ENCODE measurements around the gene SIK1.
"Not testable (repeated sequence)": the region's sequence is repeated elsewhere in the genome, so short reads cannot be mapped to it uniquely, and the experiment has no call there.

SIK1 gene

DNA sequence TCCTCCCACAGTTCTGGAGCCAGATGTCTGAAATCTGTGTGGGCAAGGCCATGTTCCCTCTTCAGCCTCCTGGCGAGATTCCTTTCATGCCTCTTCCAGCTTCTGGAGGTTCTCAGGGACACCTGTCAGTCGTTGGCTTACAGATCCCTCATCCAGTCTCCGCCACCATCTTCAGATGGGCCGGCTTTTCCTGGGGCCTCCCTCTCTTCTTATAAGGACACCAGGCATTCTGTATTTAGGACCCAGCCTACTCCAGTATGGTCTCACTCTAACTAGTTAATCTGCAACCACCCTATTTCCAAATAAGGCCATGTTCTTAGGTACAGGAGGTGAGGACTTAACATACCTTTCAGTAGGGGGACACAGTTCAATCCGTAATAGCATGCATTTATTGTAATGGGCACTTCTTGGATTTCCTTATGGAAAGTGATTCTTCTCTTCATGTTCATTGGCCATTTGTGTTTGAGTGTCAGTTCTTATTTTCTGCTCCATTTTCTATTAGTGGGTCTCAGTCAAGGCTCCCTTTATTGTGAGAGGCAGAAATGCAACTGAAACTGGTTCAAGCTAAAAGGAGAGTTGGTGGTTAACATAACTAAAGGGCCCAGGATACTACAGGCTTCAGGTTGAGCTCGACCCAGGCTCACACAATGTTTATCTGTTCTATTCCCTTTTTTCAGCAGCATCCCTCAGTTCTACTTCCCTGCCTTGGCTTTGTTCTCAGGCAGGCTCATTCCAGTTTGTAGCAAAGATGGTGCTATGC, 12.6 kb upstream of the SIK1 start:
- not testable (repeated sequence) for H3K4me2 ChIP-seq (ENCODE audit: low read length); H3K9ac ChIP-seq; H3K27ac ChIP-seq; H2AFZ ChIP-seq; H3K4me3 ChIP-seq (ENCODE audit: low read depth, low read length); H3K9me3 ChIP-seq (ENCODE audit: control insufficient read depth, low read length); H3K27me3 ChIP-seq (ENCODE audit: control insufficient read depth, insufficient read depth, low read length); H3K36me3 ChIP-seq (ENCODE audit: control insufficient read depth, insufficient read depth, low read length); H3K4me1 ChIP-seq; H3K79me2 ChIP-seq

DNA sequence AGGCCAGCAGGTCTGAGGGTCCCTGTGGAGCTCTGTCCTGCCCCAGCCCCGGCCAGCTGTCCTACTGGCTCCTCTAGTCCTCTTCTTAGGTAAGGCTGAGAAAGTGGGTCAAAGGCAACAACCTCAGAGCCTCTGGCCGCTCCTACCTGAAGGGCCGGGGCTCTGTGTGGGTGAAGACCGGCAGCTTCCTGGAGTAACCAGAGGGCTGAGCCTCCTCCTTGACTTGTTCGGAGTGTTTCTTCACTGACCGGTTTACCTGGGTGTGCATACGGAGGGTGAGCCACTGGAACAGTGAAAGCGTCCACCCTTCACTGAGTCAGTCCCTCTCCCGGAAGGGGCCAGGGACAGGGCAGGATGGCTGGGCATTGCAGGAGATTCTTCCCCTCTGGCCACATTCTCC, 9.3 kb upstream of the SIK1 start:
- not testable (repeated sequence) for H3K9ac ChIP-seq; H2AFZ ChIP-seq; H3K9me3 ChIP-seq (ENCODE audit: control insufficient read depth, low read length); H3K27ac ChIP-seq; H3K4me2 ChIP-seq (ENCODE audit: low read length); H3K4me3 ChIP-seq (ENCODE audit: low read depth, low read length); H3K27me3 ChIP-seq (ENCODE audit: control insufficient read depth, insufficient read depth, low read length); H3K79me2 ChIP-seq; H3K36me3 ChIP-seq (ENCODE audit: control insufficient read depth, insufficient read depth, low read length); H3K4me1 ChIP-seq

DNA sequence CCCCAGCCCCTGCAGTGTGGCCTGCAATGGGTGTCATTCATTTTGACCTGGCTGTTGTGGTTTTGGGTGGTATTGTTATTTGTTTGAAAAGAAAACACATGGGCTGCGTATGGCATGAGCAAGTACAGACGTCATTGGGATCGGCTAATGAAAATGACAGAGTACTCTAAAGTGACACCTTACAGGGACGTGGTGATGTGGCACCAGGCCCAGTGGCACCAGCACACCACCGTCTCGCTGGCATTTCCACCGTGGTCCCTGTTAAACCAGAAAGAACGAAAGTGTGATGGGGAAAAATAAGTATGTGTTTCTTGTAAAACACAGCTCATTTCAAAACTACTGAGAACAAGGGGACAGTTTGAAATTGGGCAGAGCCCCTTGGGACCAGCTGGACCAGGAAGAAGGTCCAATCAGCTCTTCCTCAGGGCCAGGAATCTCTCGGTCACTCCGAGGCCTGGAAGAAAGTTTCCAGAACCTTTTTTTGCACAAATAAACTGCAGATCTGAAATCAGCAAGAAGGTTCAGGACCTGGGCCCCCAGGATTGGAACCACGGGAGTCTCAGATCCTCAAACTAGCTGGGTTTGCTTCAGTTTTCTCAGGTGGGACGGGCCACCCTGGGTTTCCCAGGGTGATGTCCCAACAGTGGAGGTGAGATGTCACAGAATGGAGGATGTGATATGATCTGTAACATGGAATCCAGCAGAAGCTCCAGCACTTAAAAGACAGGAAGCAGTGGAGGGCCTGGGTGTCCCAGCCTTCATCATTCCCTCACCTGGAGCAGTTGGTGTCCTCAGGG, 6.6 kb upstream of the SIK1 start:
- not testable (repeated sequence) for H2AFZ ChIP-seq; H3K79me2 ChIP-seq; H3K9me3 ChIP-seq (ENCODE audit: control insufficient read depth, low read length); H3K27me3 ChIP-seq (ENCODE audit: control insufficient read depth, insufficient read depth, low read length); H3K4me2 ChIP-seq (ENCODE audit: low read length); H3K4me1 ChIP-seq; H3K36me3 ChIP-seq (ENCODE audit: control insufficient read depth, insufficient read depth, low read length); H3K9ac ChIP-seq; H3K4me3 ChIP-seq (ENCODE audit: low read depth, low read length); H3K27ac ChIP-seq

DNA sequence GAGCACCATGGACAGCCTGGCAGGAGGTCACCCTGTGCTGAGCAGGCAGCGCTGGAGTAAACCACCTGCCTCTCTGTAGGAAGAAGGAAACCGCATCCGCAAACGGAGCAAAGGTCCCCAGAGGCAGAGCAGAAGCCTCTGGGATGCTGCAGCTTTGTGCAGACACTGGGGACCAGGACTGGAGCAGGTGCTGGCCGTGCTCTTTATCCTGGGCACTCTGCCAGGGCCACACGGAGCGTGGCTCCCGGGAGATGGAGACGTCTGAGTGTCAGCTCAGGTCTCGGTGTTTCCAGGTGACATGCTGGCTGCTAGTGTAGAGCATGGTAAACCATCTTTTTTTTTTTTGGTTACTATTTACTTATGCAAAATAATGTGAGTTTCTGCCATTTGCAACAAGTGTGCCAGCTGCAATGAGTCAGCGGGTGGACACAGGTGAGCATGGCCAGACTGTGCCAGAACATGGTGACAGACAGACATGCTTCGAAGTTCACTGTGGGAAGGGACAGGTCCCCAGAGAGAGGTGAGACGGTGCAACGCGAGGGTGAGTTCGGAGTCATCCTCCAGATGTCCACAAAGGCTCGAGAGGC, 4.0 kb upstream of the SIK1 start:
- not testable (repeated sequence) for H3K9me3 ChIP-seq (ENCODE audit: control insufficient read depth, low read length); H3K27me3 ChIP-seq (ENCODE audit: control insufficient read depth, insufficient read depth, low read length); H3K9ac ChIP-seq; H3K4me2 ChIP-seq (ENCODE audit: low read length); H3K79me2 ChIP-seq; H3K27ac ChIP-seq; H3K4me1 ChIP-seq; H3K4me3 ChIP-seq (ENCODE audit: low read depth, low read length); H3K36me3 ChIP-seq (ENCODE audit: control insufficient read depth, insufficient read depth, low read length); H2AFZ ChIP-seq

DNA sequence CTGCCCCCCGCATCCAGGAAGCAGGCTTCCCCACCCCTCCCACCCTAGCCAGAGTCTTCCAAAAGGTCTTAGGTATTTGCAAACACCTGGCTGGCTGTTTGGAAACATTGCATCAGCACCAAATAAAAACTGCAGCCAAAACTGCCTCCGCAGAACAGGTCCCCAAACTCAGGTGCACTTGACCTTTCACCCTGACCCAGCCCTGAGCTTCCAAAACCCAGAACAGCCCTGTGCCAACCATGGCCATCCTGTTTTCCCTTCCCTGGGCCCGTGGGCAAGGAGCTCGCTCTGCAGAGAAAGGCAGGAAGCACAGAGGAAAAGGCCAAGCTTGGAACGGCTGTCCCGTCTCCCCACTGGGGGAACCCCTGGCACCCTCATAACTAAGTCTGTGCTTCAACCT, 2.0 kb upstream of the SIK1 start:
- H3K9ac ChIP-seq; H3K27me3 ChIP-seq (ENCODE audit: control insufficient read depth, insufficient read depth, low read length): not testable (repeated sequence)

DNA sequence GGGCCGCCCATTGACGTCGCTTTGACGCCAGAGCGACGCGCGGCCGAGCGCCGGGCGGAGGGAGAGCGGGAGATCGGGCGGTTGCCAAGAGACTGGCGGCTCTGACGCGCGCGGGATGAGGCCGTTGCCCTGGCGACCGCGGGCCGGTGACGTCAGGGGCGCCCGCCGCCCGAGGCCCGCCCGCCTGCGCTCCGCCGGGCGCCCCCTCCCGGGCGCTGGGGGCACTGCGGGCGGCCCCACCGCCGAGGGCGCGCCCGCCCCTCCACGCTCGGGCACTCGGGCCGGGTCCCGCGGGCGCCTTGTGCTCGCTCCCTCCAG, 270 bp upstream of the SIK1 start:
- not testable (repeated sequence) for H3K36me3 ChIP-seq (ENCODE audit: control insufficient read depth, insufficient read depth, low read length); H3K4me1 ChIP-seq; H3K9me3 ChIP-seq (ENCODE audit: control insufficient read depth, low read length); H3K9ac ChIP-seq; H3K79me2 ChIP-seq; H3K4me3 ChIP-seq (ENCODE audit: low read depth, low read length); H3K27ac ChIP-seq; H3K27me3 ChIP-seq (ENCODE audit: control insufficient read depth, insufficient read depth, low read length); H3K4me2 ChIP-seq (ENCODE audit: low read length); H2AFZ ChIP-seq

More for the DNA sequence above, 2.0 kb upstream of the SIK1 start:
- H3K9me3 ChIP-seq (ENCODE audit: control insufficient read depth, low read length); H3K4me1 ChIP-seq; H3K79me2 ChIP-seq; H2AFZ ChIP-seq; H3K4me2 ChIP-seq (ENCODE audit: low read length); H3K27ac ChIP-seq; H3K4me3 ChIP-seq (ENCODE audit: low read depth, low read length); H3K36me3 ChIP-seq (ENCODE audit: control insufficient read depth, insufficient read depth, low read length): not testable (repeated sequence)

DNA sequence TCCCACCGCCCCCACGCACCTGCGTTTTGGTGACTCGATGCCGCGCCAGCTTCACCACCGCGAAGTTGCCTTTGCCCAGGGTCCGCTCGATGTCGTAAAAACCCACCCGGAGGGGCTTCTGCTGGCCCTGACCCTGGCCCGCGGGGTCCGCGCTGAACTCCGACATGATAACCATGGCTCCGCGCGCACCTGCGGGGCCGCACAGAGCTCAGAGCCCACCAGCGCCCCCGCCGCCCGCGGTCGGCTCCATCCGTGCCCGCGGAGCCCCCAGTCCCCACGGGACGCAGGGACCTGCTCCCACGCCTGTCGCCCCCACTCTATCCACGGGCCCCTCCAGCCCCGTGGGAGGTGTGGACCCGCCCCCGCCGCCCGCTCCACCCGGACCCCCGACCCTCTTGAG, 927 bp downstream of the SIK1 start:
- not testable (repeated sequence) for H3K4me3 ChIP-seq (ENCODE audit: low read depth, low read length); H2AFZ ChIP-seq; H3K9ac ChIP-seq; H3K36me3 ChIP-seq (ENCODE audit: control insufficient read depth, insufficient read depth, low read length); H3K4me1 ChIP-seq; H3K27me3 ChIP-seq (ENCODE audit: control insufficient read depth, insufficient read depth, low read length); H3K27ac ChIP-seq; H3K9me3 ChIP-seq (ENCODE audit: control insufficient read depth, low read length); H3K4me2 ChIP-seq (ENCODE audit: low read length); H3K79me2 ChIP-seq

DNA sequence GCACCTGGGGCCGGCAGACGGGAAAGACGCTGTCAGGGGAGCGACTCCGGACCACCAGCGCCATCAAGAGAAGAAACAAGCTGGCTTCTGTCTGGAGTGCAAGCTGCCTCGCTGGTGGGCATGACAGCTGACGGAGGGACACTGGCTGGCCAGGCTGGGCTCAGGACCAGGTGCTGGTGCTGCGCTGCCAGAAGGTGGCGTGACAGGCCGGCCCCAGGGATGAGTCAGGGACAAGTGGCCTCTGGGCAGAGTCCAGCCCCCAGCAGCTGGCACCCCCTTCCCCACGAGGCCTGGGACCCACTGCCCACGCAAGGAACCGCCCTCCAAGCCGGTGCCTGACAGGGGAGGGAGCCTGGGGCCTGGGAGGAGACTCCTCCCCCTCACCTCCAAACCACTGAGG, 7.5 kb downstream of the SIK1 start:
- H3K36me3 ChIP-seq (ENCODE audit: control insufficient read depth, insufficient read depth, low read length); H3K9me3 ChIP-seq (ENCODE audit: control insufficient read depth, low read length); H3K4me3 ChIP-seq (ENCODE audit: low read depth, low read length); H3K4me1 ChIP-seq; H3K27ac ChIP-seq; H2AFZ ChIP-seq; H3K4me2 ChIP-seq (ENCODE audit: low read length); H3K79me2 ChIP-seq; H3K27me3 ChIP-seq (ENCODE audit: control insufficient read depth, insufficient read depth, low read length); H3K9ac ChIP-seq: not testable (repeated sequence)

DNA sequence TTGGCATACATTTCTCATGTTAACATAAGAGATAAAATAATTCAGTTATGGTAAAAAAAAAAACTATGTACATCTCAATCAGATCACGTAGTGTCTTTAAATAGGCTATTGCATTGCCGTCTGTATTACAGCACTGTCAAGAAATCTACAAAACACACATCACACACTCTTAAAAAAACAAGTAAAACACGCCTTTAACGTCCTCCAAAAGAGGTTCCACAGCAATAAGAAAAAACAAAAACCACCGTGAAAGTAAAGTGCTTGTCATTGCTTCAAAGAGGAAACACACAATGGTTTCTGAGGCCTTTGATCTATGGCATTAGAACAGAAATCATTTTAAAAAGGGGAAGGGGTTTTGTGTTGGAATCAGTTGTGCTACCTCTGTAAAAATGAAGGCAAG, 12.4 kb downstream of the SIK1 start:
- not testable (repeated sequence) for H3K27me3 ChIP-seq (ENCODE audit: control insufficient read depth, insufficient read depth, low read length); H3K27ac ChIP-seq; H3K4me3 ChIP-seq (ENCODE audit: low read depth, low read length); H3K4me1 ChIP-seq; H3K36me3 ChIP-seq (ENCODE audit: control insufficient read depth, insufficient read depth, low read length); H3K9me3 ChIP-seq (ENCODE audit: control insufficient read depth, low read length); H3K79me2 ChIP-seq; H3K4me2 ChIP-seq (ENCODE audit: low read length); H3K9ac ChIP-seq; H2AFZ ChIP-seq

DNA sequence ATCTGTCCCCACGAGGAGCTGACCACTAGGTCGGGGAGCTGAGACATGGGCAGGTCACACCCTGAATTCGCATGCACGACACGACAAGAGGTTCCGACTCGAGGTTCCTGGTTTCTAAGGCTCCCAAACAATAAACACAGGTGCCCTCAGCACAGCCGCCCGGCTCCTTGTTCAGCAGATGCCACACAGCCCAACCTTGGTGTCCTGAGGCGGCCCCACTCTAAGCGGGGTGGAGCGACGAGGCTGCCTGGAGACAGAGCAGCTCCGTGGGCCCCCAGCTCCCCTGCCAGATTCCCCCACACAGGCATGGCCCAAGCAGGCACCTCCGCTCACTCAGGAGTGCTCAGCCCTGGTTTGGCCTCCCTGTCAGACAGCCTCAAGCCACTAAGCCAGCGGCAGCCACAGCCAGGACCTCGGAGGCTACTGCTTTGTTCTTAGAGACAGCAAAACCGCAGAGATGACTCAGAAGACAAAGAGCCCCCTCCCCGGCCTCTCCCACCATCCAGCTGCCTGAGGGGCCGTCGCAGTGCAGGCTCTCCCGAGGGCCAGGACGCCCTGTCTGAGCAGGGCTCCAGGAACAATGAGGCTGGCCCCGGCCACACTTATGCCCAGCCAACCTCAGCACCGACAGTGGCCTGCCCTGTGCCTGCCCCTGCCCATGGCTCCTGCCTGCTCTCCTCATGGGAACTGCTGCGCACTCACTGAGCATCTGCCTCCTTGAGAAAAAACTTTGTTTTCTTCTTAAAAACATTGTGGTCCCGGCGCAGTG, 14.7 kb downstream of the SIK1 start:
- H3K36me3 ChIP-seq (ENCODE audit: control insufficient read depth, insufficient read depth, low read length); H3K27me3 ChIP-seq (ENCODE audit: control insufficient read depth, insufficient read depth, low read length); H3K4me1 ChIP-seq; H3K79me2 ChIP-seq; H3K4me2 ChIP-seq (ENCODE audit: low read length); H3K27ac ChIP-seq; H3K4me3 ChIP-seq (ENCODE audit: low read depth, low read length); H3K9ac ChIP-seq; H3K9me3 ChIP-seq (ENCODE audit: control insufficient read depth, low read length); H2AFZ ChIP-seq: not testable (repeated sequence)

All from parathyroid adenoma (tissue), 2 donors.